Karpas-422 (cell line): ENCODE data around the gene UBE2Z. TPM values are rescaled to one million over a fixed set of nuclear protein-coding genes. Genes with fewer than 3 reads are reported as not detected.
"Not testable (repeated sequence)": the region's sequence is repeated elsewhere in the genome, so short reads cannot be mapped to it uniquely, and the experiment has no call there.

ENCODE experiments used
- DNase-seq: peaks from one replicate; pipeline ENCODE4 v3.0.0-alpha.2; 2015
- H2AFZ ChIP-seq: fragments of 200-600 bp; sonication (generic); 2 replicates; pipeline ENCODE4 v1.6.1; 2014; ENCODE audit warnings: antibody characterized with exemption, low read length, mixed read lengths
- H3K27ac ChIP-seq: fragments of 200-600 bp; sonication (generic); 2 replicates; pipeline ENCODE4 v1.5.1; 2014; ENCODE audit warnings: mild to moderate bottlenecking, low read length, moderate library complexity
- H3K27me3 ChIP-seq: fragments of 200-600 bp; sonication (generic); 2 replicates; pipeline ENCODE4 v1.6.1; 2014; ENCODE audit warnings: low read length, mixed read lengths
- H3K36me3 ChIP-seq: fragments of 200-600 bp; sonication (generic); 2 replicates; pipeline ENCODE4 v1.6.1; 2014; ENCODE audit warnings: low read length, mixed read lengths; ENCODE audit not compliant: insufficient read depth
- H3K4me1 ChIP-seq: fragments of 200-600 bp; sonication (generic); 2 replicates; pipeline ENCODE4 v1.6.1; 2014; ENCODE audit warnings: mild to moderate bottlenecking, low read length, mixed read lengths
- H3K4me2 ChIP-seq: fragments of 200-600 bp; sonication (generic); 2 replicates; pipeline ENCODE4 v1.6.1; 2014; ENCODE audit warnings: low read length, low read depth, mild to moderate bottlenecking; ENCODE audit not compliant: poor library complexity, severe bottlenecking
- H3K4me3 ChIP-seq: fragments of 200-600 bp; sonication (generic); 2 replicates; pipeline ENCODE4 v1.5.1; 2014; ENCODE audit warnings: mild to moderate bottlenecking, antibody characterized with exemption, low read length, mixed read lengths
- H3K79me2 ChIP-seq: fragments of 200-600 bp; sonication (generic); 2 replicates; pipeline ENCODE4 v1.6.1; 2014; ENCODE audit warnings: mild to moderate bottlenecking, low read length, mixed read lengths
- H3K9ac ChIP-seq: fragments of 200-600 bp; sonication (generic); 2 replicates; pipeline ENCODE4 v1.6.0; 2014; ENCODE audit warnings: low read length
- H3K9me2 ChIP-seq: fragments of 200-600 bp; sonication (generic), shearing (Covaris generic); replicated peaks from 2 replicates; pipeline ENCODE4 v1.6.0; 2014; ENCODE audit warnings: mild to moderate bottlenecking, low read length, moderate library complexity; ENCODE audit not compliant: insufficient read depth
- H3K9me3 ChIP-seq: fragments of 300-700, 200-600 bp; sonication (generic); 2 replicates; pipeline ENCODE4 v1.6.1; 2014; ENCODE audit warnings: low read length, mixed read lengths
- H4K20me1 ChIP-seq: fragments of 200-600 bp; sonication (generic); 2 replicates; pipeline ENCODE4 v1.6.1; 2014; ENCODE audit warnings: mild to moderate bottlenecking, antibody characterized with exemption, low read length, low read depth; ENCODE audit not compliant: insufficient read depth
- total RNA-seq: library from RNA; depleted of rRNA; stranded (reverse); fragments of >200 nt; shearing (Covaris generic); gene quantifications from 2 replicates; pipeline ENCODE4 v1.2.3, GENCODE V29; 2014; ENCODE audit warnings: low replicate concordance; rRNA removed

The UBE2Z gene
- total RNA-seq: 43.8 and 47.1 TPM in 2 replicates

DNA sequence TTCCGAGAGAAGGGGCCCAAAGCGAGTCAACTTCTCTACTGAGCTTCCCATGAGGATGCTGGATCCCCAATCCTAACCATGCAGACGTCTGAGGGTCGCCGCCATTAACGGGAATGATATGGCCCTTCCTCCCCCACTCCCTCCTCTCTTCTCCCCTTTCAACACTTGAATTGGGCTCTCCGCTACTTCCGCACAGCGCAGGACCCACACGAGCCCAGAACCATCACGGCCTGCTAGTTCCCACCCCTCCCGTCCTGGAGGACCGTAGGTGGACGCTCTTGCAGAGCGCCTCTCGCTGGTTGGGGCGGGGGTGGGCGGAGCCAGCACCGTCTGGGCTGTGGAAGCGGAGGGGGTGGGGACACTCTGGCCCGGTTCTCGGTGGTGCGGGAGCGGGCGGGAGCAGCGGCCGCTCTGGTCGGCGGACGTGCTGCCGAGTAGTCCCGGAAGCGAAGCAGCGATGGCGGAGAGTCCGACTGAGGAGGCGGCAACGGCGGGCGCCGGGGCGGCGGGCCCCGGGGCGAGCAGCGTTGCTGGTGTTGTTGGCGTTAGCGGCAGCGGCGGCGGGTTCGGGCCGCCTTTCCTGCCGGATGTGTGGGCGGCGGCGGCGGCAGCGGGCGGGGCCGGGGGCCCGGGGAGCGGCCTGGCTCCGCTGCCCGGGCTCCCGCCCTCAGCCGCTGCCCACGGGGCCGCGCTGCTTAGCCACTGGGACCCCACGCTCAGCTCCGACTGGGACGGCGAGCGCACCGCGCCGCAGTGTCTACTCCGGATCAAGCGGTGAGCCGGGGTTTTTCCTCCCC lies at the start of gene UBE2Z:
Gene UBE2Z, plus strand, starts transcription at position 361 of the 797 bp plus-strand sequence. Its CDS starts 97 bp downstream, at position 458.
- peak within 1 kb of the TSS; percentile 77 for H3K4me2 ChIP-seq
- H3K4me1 ChIP-seq: peaks cover 28% of the 10 kb centered on the region
- H3K4me3 ChIP-seq: peak within 1 kb of the TSS; percentile 65
- H3K36me3 ChIP-seq: peaks cover 32% of the 10 kb centered on the region; the same call in 1 of the 2 replicates
- peak; percentile 97 for DNase-seq
- peak within 1 kb of the TSS; percentile 99 for H3K9ac ChIP-seq
- peaks cover 52% of the 10 kb centered on the region for H3K79me2 ChIP-seq
- H3K9me2 ChIP-seq: no peaks in the 10 kb centered on the region
- H3K9me3 ChIP-seq: no peaks in the 10 kb centered on the region
- H2AFZ ChIP-seq: 0 out of 2 replicates have a peak within 1 kb of the TSS, but pooled peaks have one; percentile 4
- H3K27ac ChIP-seq: peak within 1 kb of the TSS; percentile 75
- H3K27me3 ChIP-seq: no peaks in the 10 kb centered on the region
- H4K20me1 ChIP-seq: peaks cover 28% of the 10 kb centered on the region; the same call in 1 of the 2 replicates

DNA sequence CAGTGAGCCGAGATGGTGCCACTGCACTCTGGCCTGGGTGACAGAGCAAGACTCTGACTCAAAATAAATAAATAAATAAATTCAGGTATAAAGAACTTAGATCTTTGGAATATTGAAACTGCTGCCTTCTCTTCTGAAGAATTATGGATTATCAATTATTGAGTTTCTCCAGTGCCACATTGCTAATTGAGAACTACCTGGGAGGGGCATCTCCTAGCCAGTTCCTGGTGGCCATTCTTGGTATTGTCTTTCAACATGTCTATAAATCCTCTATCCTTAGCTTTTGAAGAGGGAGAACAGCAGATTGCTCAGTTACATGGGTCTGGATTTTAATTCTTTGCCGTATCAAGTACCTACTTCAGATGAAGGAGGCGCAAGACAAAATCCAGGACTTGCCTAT lies 48.2 kb upstream of the UBE2Z start:
- Histone ChIP-seq H3K79me2 (no peaks in the 10 kb centered on the region), H4K20me1 (no peaks in the 10 kb centered on the region), H3K9me3 (no peaks in the 10 kb centered on the region), H3K4me1 (no peaks in the 10 kb centered on the region), H3K4me2 (no peak overlapping the region), H3K4me3 (no peak overlapping the region), H3K27ac (no peak overlapping the region), H3K27me3 (no peaks in the 10 kb centered on the region), H3K36me3 (no peaks in the 10 kb centered on the region), H3K9ac (no peak overlapping the region), H3K9me2 (no peaks in the 10 kb centered on the region), H2AFZ (no peak overlapping the region)
- no peak for DNase-seq

- no peaks in the 10 kb centered on the region for H3K27me3 ChIP-seq
- H3K9me2 ChIP-seq: no peaks in the 10 kb centered on the region
- H3K4me1 ChIP-seq: no peaks in the 10 kb centered on the region
- no peak for DNase-seq
- H3K4me2 ChIP-seq: no peak overlapping the region
- no peak overlapping the region for H2AFZ ChIP-seq
- H3K36me3 ChIP-seq: no peaks in the 10 kb centered on the region
- H3K9ac ChIP-seq: no peak overlapping the region
- H3K79me2 ChIP-seq: no peaks in the 10 kb centered on the region
- no peak overlapping the region for H3K4me3 ChIP-seq
- no peaks in the 10 kb centered on the region for H4K20me1 ChIP-seq
- no peak overlapping the region for H3K27ac ChIP-seq
- no peaks in the 10 kb centered on the region for H3K9me3 ChIP-seq
These were observed 47.8 kb upstream of the UBE2Z start for GRCh38 chr17:48860456-48860855.

GRCh38 chr17:48868916-48869500 lies 39.2 kb upstream of the UBE2Z start:
- H3K4me1 ChIP-seq: no peaks in the 10 kb centered on the region
- no peak overlapping the region for H3K9ac ChIP-seq
- H2AFZ ChIP-seq: no peak overlapping the region
- H4K20me1 ChIP-seq: no peaks in the 10 kb centered on the region
- no peak overlapping the region for H3K27ac ChIP-seq
- no peaks in the 10 kb centered on the region for H3K27me3 ChIP-seq
- H3K79me2 ChIP-seq: no peaks in the 10 kb centered on the region
- no peak for DNase-seq
- no peaks in the 10 kb centered on the region for H3K9me2 ChIP-seq
- no peak overlapping the region for H3K4me2 ChIP-seq
- H3K36me3 ChIP-seq: no peaks in the 10 kb centered on the region
- no peak overlapping the region for H3K4me3 ChIP-seq
- H3K9me3 ChIP-seq: no peaks in the 10 kb centered on the region

- Histone ChIP-seq H3K79me2 (no peaks in the 10 kb centered on the region), H3K9me3 (no peaks in the 10 kb centered on the region), H3K9ac (no peak overlapping the region), H3K27ac (no peak overlapping the region), H3K27me3 (no peaks in the 10 kb centered on the region), H3K9me2 (no peaks in the 10 kb centered on the region), H3K4me3 (no peak overlapping the region), H4K20me1 (no peaks in the 10 kb centered on the region), H3K36me3 (no peaks in the 10 kb centered on the region), H2AFZ (no peak overlapping the region), H3K4me1 (no peaks in the 10 kb centered on the region), H3K4me2 (no peak overlapping the region)
- DNase-seq: no peak
These were observed 38.3 kb upstream of the UBE2Z start for GRCh38 chr17:48869821-48870318.

DNA sequence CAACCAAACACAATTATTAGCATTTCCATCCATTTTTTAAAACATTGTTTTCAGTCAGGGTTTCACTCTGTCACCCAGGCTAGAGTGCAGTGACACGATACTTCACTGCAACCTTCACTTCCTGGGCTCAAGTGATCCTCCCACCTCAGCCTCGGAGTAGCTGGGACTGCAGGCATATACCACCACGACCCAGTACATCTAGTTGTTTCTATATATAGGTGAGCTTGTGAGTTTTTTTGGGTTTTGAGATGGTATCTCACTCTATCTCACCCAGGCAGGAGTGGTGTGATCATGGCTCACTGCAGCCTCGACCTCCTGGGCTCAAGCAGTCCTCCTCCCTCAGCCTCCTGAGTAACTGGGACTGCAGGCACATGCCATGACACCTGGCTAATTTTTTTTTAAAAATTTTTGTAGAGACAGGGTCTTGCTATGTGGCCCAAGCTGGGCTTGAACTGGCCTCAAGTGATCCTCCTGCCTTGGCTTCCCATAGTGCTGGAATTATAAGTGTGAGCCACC lies 37.1 kb upstream of the UBE2Z start:
- Histone ChIP-seq H3K27me3 (no peaks in the 10 kb centered on the region), H3K27ac (no peak overlapping the region), H3K36me3 (no peaks in the 10 kb centered on the region), H3K9me3 (no peaks in the 10 kb centered on the region), H3K9ac (no peak overlapping the region), H3K4me3 (no peak overlapping the region), H2AFZ (no peak overlapping the region), H3K4me1 (no peaks in the 10 kb centered on the region), H3K4me2 (no peak overlapping the region), H3K9me2 (no peaks in the 10 kb centered on the region), H4K20me1 (no peaks in the 10 kb centered on the region), H3K79me2 (no peaks in the 10 kb centered on the region)
- no peak for DNase-seq

GRCh38 chr17:48871551-48872351 lies 36.5 kb upstream of the UBE2Z start:
- Histone ChIP-seq H3K79me2 (no peaks in the 10 kb centered on the region), H3K4me2 (no peak overlapping the region), H2AFZ (no peak overlapping the region), H3K9me2 (no peaks in the 10 kb centered on the region), H3K9ac (no peak overlapping the region), H3K4me1 (no peaks in the 10 kb centered on the region), H4K20me1 (no peaks in the 10 kb centered on the region), H3K27me3 (no peaks in the 10 kb centered on the region), H3K27ac (no peak overlapping the region), H3K9me3 (no peaks in the 10 kb centered on the region), H3K4me3 (no peak overlapping the region), H3K36me3 (no peaks in the 10 kb centered on the region)
- no peak for DNase-seq

GRCh38 chr17:48872409-48872808 lies 35.8 kb upstream of the UBE2Z start:
- H3K27me3 ChIP-seq, H3K9me3 ChIP-seq, H3K9me2 ChIP-seq, DNase-seq, H2AFZ ChIP-seq, H3K4me2 ChIP-seq, H3K9ac ChIP-seq, H3K4me1 ChIP-seq, H4K20me1 ChIP-seq, H3K79me2 ChIP-seq, H3K36me3 ChIP-seq, H3K4me3 ChIP-seq, H3K27ac ChIP-seq: not testable (repeated sequence)
